HG03442 (cell line): Measurements from ENCODE around the gene SLC18A3.

Experiments
- ATAC-seq: cut with Tn5 transposase; IDR thresholded peaks from one replicate; pipeline ENCODE4 v1.9.1; 2021; ENCODE audit warnings: mild to moderate bottlenecking, moderate library complexity; ENCODE audit not compliant: unreplicated experiment

Gene SLC18A3

DNA sequence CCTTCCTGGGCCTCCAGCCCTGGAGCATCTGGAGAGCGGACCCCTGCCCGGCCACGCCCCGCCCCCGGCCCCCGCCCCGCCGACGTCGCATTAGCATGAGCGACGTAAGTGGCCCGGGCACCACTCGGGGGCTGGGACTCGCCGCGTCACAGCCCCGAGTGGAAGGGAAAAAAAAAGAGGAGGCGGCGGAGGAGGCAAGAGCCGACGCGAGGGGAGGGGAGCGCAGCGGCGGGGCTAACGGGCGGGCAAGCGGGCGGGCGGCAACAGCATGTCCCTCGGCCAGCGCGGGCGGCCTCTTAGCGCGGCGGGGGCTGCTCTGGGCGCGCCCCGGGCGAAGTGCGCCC lies at the start of gene SLC18A3:
Gene SLC18A3, plus strand, starts transcription at position 197 of the 344 bp plus-strand sequence. CDS start 431 bp downstream, outside the sequence.
- no peak for ATAC-seq

DNA sequence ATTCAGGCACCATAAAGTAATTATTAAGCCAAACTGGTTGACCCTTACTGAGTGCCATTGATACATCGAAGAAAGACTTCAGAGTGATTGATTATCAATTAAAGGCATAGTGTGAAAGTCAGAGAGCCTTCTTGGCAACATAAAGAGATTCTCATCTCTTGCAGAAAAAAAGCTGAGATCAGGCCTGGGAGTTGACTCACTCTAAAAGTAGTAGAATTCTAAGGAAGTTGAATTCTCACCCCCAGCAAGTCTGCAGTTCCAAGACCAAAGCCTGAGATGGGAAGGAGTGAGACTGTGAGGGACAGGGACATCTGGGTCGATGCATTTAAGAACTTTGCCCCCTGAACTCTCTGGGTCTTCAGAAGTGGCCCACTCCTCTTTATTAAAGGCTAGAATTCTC lies 49.6 kb upstream of the SLC18A3 start:
- no peak for ATAC-seq

DNA sequence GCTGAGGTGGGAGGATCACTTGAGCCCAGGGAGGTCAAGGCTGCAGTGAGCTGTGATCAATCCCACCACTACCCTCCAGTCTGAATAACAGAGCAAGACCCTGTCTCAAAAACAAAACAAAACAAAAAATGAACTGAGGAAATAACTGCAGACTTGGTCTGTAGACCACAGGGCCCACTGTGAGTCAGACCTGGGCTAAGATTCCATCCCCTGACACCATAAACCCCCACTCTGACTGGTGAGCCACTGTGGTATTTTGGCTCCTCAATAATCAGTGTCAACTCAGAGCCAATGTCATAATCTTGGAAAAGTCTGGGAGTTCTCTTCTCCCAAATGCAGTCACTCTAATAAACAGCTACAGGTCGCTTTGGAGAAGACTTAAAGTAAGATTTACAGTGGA lies 47.2 kb upstream of the SLC18A3 start:
- no peak for ATAC-seq

DNA sequence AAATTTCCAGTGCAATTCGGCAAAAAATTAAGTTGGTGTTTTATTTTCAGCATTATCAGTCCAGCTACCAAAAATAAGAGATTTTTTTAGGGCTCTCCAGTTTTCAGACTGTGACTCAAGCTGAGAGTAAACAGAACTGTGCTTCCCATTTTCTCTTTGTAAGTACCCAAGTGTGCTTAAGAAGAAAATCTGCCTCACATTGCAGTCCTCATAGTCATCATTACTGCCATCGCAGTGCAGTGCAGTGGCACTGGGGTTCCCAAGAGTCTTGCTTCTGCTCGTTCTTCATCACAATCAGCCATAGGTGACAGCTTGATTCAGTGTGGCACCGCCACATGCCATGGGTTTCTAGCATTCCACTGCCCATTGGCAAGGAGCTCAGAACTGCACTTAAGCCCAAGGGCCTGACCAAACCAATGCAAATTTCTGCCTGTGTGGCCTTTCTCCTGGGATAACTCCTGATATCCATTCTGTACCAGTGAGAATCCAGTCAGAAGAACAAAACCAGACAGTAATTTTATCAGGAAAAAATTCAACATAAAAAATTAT lies 45.6 kb upstream of the SLC18A3 start:
- ATAC-seq = no peak

DNA sequence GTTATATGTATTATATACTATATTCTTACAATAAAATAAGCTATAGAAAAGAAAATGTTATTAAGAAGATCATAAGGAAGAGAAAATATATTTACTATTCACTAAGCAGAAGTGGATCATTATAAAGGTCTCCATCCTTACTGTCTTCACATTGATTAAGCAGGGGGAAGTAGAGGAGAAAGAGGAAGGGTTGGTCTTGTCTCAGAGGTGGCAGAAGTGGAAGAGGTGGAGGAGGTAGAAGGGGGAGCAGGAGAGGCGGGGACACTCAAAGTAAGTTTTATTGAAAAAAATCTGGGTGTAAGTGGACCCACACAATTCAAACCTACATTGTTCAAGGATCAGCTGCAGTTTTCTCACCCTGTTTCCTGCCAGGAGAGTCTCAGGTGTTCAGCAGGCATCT lies 42.3 kb upstream of the SLC18A3 start:
- ATAC-seq = no peak

DNA sequence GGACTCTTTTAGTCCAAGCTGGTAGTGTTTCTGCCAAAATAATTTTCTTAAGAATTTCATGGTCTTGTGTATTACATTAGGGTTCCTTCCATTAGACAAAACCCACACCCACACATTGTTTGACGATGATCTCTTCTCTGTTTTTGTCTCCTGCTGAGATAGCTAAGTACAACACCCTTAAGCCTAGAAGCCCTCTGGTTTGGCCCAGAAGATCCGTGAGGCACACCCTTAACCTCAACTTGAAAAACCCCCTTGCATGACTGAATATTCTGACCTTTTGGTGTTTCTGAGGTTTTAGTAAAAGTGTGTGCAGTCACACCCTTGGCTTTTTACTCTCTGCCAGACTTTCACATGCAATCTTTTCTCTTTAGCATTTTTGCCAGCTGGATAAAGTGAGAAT lies 41.9 kb upstream of the SLC18A3 start:
- peak; percentile 63 for ATAC-seq

DNA sequence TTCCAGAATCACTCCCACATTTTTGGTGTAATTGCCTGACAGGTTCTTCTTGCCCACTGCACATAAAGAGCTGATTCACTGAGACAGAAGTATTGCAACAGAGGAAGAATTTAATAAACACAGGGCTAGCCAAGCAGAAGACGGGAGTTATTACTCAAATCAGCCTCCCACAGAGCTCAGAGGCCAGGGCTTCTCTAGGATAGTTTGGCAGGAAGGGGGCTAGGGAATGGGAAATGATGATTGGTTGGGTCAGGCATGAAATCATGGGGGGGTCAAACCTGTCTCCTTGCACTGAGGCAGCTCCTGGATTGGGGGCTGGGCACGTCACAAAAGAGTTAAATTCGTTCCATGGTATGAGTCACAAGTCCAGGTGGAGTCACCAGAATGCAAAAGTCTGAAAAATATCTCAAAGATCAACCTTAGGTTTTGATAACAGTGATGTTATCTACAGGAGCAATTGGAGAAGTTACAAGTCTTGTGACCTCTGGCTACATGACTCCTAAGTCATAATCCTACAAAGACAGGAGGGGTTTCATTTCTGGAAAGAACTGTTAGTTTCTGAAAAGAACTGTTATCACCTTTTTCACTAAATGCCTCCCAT lies 41.0 kb upstream of the SLC18A3 start:
- ATAC-seq = no peak

DNA sequence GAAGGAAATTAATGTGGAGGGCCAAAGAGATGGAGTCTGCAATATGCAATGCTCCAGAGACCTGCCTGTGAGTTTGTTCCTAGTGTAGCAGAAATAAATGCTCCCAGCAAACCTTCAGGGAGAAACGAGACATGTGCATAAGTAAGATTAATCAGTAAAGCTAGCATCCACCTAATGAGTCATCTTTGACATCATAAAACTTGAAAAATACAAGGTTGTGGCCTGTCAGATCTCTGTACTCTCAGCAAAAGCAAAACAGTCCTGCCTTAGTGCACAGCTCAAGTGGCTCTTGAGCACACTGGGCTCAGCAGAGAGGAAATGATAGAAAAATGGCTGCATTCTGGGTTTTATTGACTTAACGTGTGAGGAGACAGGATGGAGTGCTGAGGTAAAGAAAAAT lies 38.7 kb upstream of the SLC18A3 start:
- no peak for ATAC-seq

DNA sequence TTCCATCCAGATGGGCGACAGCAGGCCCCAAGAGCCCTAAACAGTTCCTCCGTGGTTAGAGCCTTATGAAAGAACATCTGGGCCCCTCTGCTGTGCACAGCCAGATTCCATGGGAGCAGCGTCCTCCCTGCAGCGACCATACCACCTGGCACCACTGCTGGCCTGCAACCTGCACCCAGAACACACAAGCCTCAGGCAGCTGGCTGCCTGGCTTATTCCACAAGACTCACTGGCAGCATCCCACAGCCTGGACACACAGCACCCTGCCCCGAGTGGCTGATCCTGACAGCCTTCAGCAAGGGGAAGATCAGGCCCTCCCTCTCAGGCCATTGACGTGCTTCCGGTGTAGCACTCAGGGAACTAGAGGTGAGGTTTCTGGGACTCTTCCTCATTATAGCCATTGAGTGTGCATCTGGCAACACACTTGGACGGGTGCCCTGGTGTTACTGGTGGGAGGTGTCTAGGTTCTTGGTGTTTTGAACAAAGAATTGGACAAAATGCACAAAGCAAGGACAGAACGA lies 37.5 kb upstream of the SLC18A3 start:
- no peak for ATAC-seq

DNA sequence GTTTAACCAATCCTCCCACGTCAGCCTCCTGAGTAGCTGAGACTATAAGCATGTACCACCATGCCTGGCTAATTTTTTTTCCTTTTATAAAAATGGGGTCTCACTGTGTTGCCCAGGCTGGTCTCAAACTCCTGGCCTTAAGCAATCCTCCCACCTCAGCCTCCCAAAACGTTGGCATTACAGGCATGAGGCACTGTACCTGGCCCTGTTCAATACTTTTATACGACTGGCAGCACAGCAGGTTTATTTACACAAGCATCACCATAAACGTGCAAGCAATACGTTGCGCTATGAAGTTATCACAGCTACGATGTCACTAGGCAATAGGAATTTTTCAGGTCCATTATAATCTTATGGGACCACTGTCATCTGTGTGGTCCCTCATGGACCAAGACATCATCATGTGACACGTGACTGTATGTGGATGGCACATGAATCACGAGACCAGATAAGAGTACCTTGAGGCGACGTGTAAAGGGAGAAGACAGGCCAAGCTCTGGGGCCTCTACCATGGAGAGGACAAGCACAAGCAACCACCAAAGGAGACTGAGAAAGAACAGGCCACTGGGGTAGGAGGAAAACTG lies 34.5 kb upstream of the SLC18A3 start:
- ATAC-seq = no peak

DNA sequence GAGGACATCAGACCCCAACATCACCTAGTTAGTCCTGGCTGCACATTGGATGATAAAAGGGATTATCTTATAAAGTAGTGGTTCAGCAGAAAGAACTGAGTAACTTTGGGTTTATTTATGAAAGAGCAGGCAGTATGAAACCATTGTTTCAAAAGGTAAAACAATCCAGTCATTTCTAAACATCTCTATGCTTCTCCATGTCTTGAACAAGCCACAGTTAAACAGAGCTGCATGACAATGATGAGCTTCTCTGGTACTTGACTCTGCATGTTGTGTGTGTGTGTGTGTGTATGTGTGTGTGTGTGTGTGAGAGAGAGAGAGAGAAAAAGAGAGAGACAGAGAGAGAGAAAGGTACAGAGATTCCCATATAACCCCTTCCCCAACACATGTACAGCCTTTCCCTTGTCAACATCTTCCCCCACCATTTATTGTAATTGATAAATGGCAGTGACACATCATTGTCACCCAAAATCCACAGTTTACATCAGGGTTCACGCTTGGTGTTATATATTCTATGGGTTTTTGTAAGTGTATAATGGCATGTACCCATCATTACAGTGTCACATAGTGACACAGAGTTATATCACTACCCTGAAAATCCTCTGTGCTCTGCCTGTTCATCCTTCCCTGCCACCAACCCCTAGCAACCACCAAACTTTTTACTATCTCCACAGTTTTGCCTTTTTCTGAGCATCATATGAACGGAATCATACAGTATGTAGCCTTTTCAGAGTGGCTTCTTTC lies 32.8 kb upstream of the SLC18A3 start:
- ATAC-seq = no peak

DNA sequence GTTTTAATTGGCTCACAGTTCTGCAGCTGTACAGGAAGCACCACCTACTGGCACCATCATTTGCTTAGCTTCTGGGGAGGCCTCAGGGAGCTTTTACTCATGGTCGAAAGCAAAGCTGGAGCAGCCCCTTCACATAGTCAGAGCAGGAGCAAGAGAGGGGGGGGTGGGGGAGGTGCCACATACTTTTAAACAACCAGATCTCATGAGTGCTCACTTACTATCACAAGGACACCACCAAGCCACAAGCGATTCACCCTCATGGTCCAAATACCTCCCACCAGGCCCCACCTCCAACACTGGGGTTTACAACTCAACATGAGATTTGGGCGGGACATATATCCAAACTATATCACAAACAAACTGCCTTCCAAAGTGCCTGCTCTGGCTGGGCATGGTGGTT lies 31.7 kb upstream of the SLC18A3 start:
- no peak for ATAC-seq

DNA sequence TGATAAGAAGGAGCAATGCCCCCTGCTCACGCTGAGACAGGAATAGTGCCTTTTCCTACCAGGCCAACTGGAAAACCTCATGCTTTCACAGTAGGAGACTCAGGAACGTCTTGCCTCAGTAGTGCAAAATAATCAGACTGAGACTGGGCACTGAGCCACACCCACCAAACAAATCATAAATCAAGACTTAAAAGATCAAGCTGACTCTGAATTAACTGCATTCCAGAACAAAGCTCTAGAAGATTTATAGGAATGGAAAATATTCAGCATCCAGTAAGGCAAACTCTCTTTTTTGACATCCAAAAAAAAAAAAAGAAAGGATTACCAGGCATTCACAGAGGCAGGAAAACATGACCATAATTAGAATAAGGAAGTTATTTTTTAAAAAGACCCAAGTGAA lies 30.5 kb upstream of the SLC18A3 start:
- ATAC-seq = no peak

DNA sequence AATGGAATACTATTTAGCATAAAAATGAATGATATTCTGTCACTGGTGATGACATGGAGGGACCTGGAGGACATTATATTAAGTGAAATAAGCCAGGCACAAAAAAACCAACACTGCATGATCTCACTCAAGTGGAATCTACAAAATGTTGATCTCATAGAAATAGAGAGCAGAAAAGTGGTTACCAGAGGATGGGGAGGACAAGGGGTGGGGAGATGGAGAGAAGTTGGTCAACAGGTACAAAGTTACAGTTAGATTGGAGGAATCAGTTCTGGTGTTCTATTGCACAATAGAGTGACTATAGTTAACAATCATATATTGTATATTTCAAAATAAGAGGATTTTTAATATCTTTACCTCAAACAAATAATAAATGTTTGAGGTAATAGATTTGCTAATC lies 24.7 kb upstream of the SLC18A3 start:
- ATAC-seq = no peak

DNA sequence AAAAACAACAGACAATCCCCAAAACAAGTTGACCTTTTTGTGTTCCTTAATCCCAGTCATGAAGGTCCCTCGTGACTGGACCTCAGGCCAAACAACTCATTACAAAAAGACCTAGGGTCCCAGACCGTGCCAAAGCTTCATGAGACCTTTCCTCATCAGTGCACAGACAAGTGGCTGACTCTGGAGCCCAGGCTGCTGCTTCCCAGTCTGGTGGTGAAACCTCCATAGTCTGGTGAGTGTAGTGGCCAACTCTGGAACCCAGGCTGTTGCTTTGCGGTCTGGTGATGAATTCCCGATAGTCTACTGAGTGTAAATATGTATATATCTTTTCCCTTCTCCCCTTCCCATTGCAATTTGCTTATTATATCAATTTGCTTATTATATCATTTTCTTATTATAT lies 22.1 kb upstream of the SLC18A3 start:
- ATAC-seq = no peak

DNA sequence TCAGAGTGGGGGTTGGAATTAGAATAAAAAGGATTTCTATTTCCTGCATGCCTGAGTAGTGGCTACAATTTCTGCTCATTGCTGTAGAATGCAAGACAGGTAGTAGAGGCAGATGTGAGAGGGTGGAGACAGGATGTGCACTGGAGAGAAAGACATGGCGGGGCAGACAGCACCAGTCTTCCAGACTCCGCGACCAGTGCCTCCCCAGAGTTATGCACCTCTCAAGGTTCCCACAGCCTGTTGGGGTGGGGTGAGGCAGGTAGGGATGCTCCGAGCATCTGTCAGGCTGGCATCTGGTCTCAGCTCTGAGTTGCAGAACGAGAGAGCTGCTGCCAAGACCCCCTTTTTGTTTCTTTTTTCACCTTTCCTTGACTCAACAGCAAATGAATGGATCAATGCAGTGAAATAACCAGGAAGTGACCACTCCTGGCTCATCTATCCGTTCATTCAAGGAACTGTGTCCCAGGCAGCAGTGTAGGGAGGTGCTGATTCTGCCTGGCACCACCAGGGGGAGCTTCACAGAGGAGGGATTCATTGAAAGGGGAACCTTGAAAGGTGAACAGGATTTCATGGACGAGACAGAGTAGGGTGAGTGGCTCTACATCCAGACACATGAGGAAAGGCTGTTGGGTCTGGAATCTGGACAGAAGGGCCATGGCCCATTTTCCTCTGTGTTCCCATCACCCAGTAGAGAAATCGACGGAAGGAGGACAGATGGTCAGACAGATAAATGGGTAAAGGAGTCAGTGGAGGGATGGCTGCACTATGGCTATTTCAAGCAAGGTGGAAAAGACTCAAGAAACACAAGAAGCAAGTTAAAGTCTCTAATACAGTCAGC lies 17.2 kb upstream of the SLC18A3 start:
- peak; percentile 79 for ATAC-seq

DNA sequence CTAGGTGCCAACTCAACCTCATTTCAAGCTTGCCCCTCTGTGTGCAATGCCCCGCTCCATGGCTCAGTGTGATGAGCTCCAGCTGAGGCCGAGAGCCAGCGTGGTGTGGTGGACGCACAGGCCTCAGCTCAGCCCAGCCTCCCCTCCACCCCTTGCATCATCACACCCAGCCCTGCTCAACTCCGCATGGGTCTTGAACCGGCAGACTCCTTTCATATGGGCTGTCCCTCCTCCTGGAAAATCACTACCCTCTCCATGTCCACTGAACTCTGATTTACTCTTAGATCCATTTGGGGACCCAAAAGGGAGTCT lies 16.6 kb upstream of the SLC18A3 start:
- no peak for ATAC-seq

DNA sequence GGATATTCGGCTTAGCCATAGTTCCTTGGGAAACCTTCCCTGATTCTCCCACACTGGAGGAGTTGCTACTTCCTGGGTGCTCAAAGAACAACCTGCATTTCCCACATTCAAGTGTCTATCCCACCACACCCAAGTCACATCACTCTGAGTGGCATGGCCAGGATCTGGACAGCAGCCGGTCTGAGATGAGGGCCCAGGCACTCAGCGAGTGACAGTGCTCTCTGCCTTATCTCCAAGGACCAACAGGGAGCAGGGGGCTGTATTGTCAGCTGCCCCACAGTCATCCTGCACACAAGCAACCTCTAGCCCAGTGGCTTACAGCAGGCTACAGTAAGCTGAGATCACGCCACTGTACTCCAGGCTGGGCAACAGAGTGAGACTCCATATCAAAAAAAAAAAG lies 16.1 kb upstream of the SLC18A3 start:
- ATAC-seq = no peak

DNA sequence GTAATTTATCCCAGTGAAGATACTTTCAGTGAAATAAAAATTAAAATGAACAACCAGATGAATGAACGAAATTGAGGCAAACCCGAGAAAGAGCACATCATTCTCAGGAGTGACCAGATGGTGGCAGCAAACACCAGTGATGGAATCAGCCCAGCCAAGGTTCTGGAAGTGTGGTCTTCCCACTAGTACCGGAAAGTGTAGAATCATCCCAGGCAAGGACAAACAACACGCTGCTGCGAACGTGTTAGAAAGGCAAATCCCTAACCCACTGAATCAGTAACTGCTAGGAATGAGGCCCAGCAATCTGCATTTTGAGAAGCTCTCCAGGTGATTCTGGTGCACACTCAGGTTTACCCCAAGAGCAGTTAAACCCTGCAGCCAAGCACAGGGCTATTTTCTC lies 15.5 kb upstream of the SLC18A3 start:
- ATAC-seq = no peak

DNA sequence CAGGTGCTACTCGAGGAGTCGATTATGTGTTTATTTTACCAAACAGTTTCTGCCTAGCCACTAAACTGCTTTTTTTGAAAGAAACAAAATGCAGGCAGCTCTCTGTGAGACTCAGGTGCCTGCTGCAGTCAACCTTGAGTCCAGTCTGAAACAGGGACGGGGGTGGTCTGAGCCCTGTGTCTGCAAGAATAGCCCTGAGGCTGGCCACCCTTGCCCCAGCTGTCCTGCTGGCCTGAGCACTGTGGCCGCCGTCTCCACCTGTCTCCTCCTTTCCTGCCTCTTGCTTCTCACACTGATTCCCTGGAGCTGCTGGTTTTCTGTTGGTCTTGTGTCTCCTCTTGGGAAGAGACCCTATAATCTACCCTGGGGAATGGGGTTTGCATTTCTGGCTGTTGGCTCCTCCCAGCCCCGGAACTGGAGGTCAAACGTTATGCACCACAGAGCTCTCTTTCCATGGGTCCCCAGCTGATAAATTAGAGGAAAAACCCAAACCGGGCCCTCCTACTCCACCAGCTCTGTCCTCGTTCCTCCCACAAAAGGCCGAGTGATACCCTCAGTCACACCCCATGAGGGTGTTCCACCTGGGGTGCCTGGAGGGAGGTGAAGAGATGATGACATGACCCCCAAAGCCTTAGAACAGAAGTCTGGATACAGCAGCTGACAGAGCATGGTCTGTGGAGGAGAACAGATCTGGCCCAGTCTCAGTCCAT lies 15.0 kb upstream of the SLC18A3 start:
- no peak for ATAC-seq
